HCT116 (cell line): ENCODE results near the gene DIP2C. TPM values are rescaled to one million over a fixed set of nuclear protein-coding genes. Genes with fewer than 3 reads are reported as not detected.
"Not testable (repeated sequence)": the region's sequence is repeated elsewhere in the genome, so short reads cannot be mapped to it uniquely, and the experiment has no call there.

Source experiments
- ATAC-seq: fragments of 200-7000 bp; cut with Tn5 transposase; 2 replicates; pipeline ENCODE4 v1.9.1; 2020; ENCODE audit warnings: mild to moderate bottlenecking, moderate library complexity
- BruUV-seq: library from RNA; stranded (reverse); fragments of 400-500 nt; replicated peaks from 2 replicates; lab custom pipeline; 2021; lab: Mats Ljungman, UMichigan
- CTCF ChIA-PET: fragments of 300-600 bp; sonication (Branson Sonifier 250); formaldehyde crosslinking; loops from one replicate; lab custom pipeline; 2021; ENCODE audit warnings: antibody characterized with exemption; lab: Charles Lee
- POLR2A ChIA-PET: fragments of 300-600, 350-600 bp; sonication (Branson Sonifier 250); formaldehyde crosslinking; loops from one replicate; lab custom pipeline; 2021; ENCODE audit warnings: antibody characterized with exemption; lab: Charles Lee
- RAD21 ChIA-PET, 2 experiments: fragments of 300-600 bp; sonication (Branson Sonifier 250); formaldehyde crosslinking; loops; one replicate each; lab custom pipeline; 2023; ENCODE audit warnings: low total read pairs in 2 of 2; ENCODE audit not compliant: uncharacterized antibody in 2 of 2, unreplicated experiment in 2 of 2, low non-redundant PET in 1 of 2; lab: Charles Lee
- DNase-seq: peaks from one replicate; pipeline ENCODE4 v3.0.0-alpha.2; 2010; ENCODE audit warnings: low read depth, low spot score
- H2AFZ ChIP-seq: fragments of 200-600 bp; shearing (Covaris generic), sonication (generic); 2 replicates; pipeline ENCODE4 v1.6.1; 2017; ENCODE audit warnings: low read depth, mixed run types, mixed read lengths, antibody characterized with exemption, low read length; ENCODE audit not compliant: poor library complexity, severe bottlenecking
- H3K27ac ChIP-seq: 2 replicates; pipeline ENCODE4 v1.5.1; 2012; ENCODE audit warnings: low read depth, low read length
- H3K27me3 ChIP-seq: fragments of 200-600 bp; sonication (generic); 2 replicates; pipeline ENCODE4 v1.6.1; 2016; ENCODE audit warnings: mixed run types, low read length, mixed read lengths; ENCODE audit not compliant: insufficient read depth
- H3K36me3 ChIP-seq, 2 experiments: fragments of 200-500 bp in 1 of 2; fragments of 200-600 bp in 1 of 2; sonication (Bioruptor generic) in 1 of 2; sonication (generic) in 1 of 2; 2 replicates each; pipeline versions ENCODE4 v1.5.1 to v1.6.1; 2014 to 2016; ENCODE audit warnings: low read length in 2 of 2, inconsistent platforms in 1 of 2, mixed read lengths in 1 of 2, mixed run types in 1 of 2; ENCODE audit not compliant: insufficient read depth in 2 of 2, control insufficient read depth in 1 of 2
- H3K4me1 ChIP-seq, 2 experiments: fragments of 200-600 bp in 1 of 2; sonication (generic) in 1 of 2; 2 replicates each; pipeline versions ENCODE4 v1.5.1 to v1.6.1; 2012 to 2017; ENCODE audit warnings: low read length in 2 of 2, inconsistent platforms in 1 of 2, mild to moderate bottlenecking in 1 of 2, mixed read lengths in 1 of 2, mixed run types in 1 of 2, moderate library complexity in 1 of 2; ENCODE audit not compliant: insufficient read depth in 2 of 2, control insufficient read depth in 1 of 2
- H3K4me2 ChIP-seq: fragments of 200-600 bp; sonication (generic); 2 replicates; pipeline ENCODE4 v1.6.1; 2017; ENCODE audit warnings: mixed run types, low read length, mixed read lengths
- H3K4me3 ChIP-seq, 2 experiments: fragments of 200-600 bp in 1 of 2; sonication (generic) in 1 of 2; replicated peaks in 1 of 2; 2 replicates each; pipeline ENCODE4 v1.5.1; 2011 to 2016; ENCODE audit warnings: low read length in 2 of 2, control low read depth in 1 of 2, low read depth in 1 of 2, mild to moderate bottlenecking in 1 of 2, mixed read lengths in 1 of 2, mixed run types in 1 of 2
- H3K79me2 ChIP-seq: fragments of 200-600 bp; sonication (generic); 2 replicates; pipeline ENCODE4 v1.6.1; 2017; ENCODE audit warnings: mild to moderate bottlenecking, mixed run types, low read length, moderate library complexity, mixed read lengths; ENCODE audit not compliant: insufficient read depth
- H3K9ac ChIP-seq: fragments of 200-600 bp; sonication (generic); 2 replicates; pipeline ENCODE4 v1.6.1; 2016; ENCODE audit warnings: low read length, mixed read lengths
- H3K9me2 ChIP-seq: fragments of 200-600 bp; sonication (generic), shearing (Covaris generic); 2 replicates; pipeline ENCODE4 v1.6.1; 2017; ENCODE audit warnings: mixed run types, mild to moderate bottlenecking, moderate library complexity; ENCODE audit not compliant: insufficient read depth
- H3K9me3 ChIP-seq, 2 experiments: fragments of 200-500 bp in 1 of 2; fragments of 200-600 bp in 1 of 2; sonication (Bioruptor generic) in 1 of 2; sonication (generic) in 1 of 2; 2 replicates each; pipeline ENCODE4 v1.6.1; 2014 to 2017; ENCODE audit warnings: low read length in 2 of 2, mixed read lengths in 2 of 2, inconsistent platforms in 1 of 2, low read depth in 1 of 2, mild to moderate bottlenecking in 1 of 2, mixed run types in 1 of 2, moderate library complexity in 1 of 2; ENCODE audit not compliant: control insufficient read depth in 1 of 2, insufficient read depth in 1 of 2
- H4K20me1 ChIP-seq: fragments of 200-600 bp; sonication (generic), shearing (Covaris generic); 2 replicates; pipeline ENCODE4 v1.6.1; 2017; ENCODE audit warnings: mixed run types, mild to moderate bottlenecking, moderate library complexity; ENCODE audit not compliant: insufficient read depth
- CEBPB ChIP-seq: IDR thresholded peaks from 2 replicates; pipeline ENCODE4 v1.6.1; 2012; ENCODE audit warnings: low read depth
- ELF1 ChIP-seq: IDR thresholded peaks from 2 replicates; pipeline ENCODE4 v1.6.1; 2012; ENCODE audit warnings: low read depth, borderline replicate concordance
- EZH2 ChIP-seq: fragments of 200-600 bp; sonication (generic); IDR thresholded peaks from 2 replicates; pipeline ENCODE4 v1.6.1; 2017; ENCODE audit warnings: antibody characterized with exemption, mixed run types
- EZH2phosphoT487 ChIP-seq: fragments of 200-600 bp; IDR thresholded peaks from 2 replicates; pipeline ENCODE4 v1.6.1; 2018; ENCODE audit warnings: antibody characterized with exemption, borderline replicate concordance
- FOSL1 ChIP-seq: IDR thresholded peaks from 2 replicates; pipeline ENCODE4 v1.6.1; 2012; ENCODE audit warnings: low read depth
- POLR2A ChIP-seq: IDR thresholded peaks from 2 replicates; pipeline ENCODE4 v1.7.0; 2011; ENCODE audit warnings: borderline replicate concordance; ENCODE audit not compliant: insufficient read depth, insufficient read length; ENCODE audit errors: extremely low read depth
- POLR2AphosphoS5 ChIP-seq: IDR thresholded peaks from 2 replicates; pipeline ENCODE4 v1.6.1; 2011; ENCODE audit warnings: mild to moderate bottlenecking, low read depth, low read length, moderate library complexity
- RAD21 ChIP-seq: IDR thresholded peaks from 2 replicates; pipeline ENCODE4 v1.6.1; 2012; ENCODE audit warnings: low read depth, mild to moderate bottlenecking
- SP1 ChIP-seq: IDR thresholded peaks from 2 replicates; pipeline ENCODE4 v1.6.1; 2012; ENCODE audit warnings: low read depth
- TCF7L2 ChIP-seq: IDR thresholded peaks from 2 replicates; pipeline ENCODE4 v1.7.0; 2011; ENCODE audit warnings: borderline replicate concordance, inconsistent platforms; ENCODE audit not compliant: insufficient read depth, insufficient read length; ENCODE audit errors: extremely low read depth
- YY1 ChIP-seq: IDR thresholded peaks from 2 replicates; pipeline ENCODE4 v1.6.1; 2011; ENCODE audit warnings: low read length, low read depth, moderate library complexity, mild to moderate bottlenecking; ENCODE audit not compliant: insufficient replicate concordance; ENCODE audit errors: extremely low read depth
- ZFX ChIP-seq: fragments of 450-650 bp; IDR thresholded peaks from 2 replicates; pipeline ENCODE4 v1.6.1; 2017
- intact Hi-C: fragments of 100-400 bp; cut with micrococcal nuclease; formaldehyde crosslinking; loops from 2 replicates; pipeline ENCODE4 v1.10.0; 2022
- total RNA-seq: library from RNA; stranded (reverse); gene quantifications from one replicate; pipeline ENCODE4 v1.2.1, GENCODE V29; 2021; ENCODE audit not compliant: unreplicated experiment
- TF ChIP-seq, protein P1 (sequence below): IDR thresholded peaks from 2 replicates; pipeline ENCODE4 v1.6.1; 2012; ENCODE audit warnings: low read depth

DIP2C gene
- total RNA-seq, 1 experiment from 2014 or later = 15.4 TPM

DNA sequence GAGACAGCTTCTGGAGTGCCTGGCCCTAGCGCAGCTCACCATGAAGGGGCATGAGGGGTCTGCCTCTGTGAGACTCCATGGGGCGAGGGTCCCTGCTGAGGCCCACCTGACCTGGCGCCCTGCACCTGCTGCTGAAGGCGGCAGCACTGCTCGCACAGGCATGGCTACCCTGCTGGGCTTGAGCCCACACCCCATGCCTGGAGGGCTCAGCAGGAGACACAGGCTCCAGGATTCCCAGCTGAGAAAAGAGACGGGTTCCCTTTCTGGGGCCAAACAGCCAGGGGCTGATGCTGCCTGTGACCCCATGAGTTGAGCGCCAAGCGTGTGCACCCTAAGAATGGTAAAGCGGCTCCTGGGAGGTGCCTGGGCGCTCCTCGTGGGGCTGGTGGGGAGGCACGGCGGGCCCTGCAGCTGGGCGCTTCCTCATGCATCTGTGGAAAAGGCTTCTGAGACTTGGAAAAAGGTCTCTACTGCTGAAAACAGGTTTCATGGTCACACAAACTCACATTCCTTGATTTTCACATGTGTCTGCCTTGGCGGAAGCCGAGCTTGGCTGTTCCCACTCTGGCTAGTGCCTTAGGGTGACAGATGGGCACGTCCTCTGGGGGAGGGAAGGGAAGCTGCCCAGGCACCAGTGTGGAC, 320.8 kb downstream of the DIP2C start:
- CTCF ChIA-PET = no interaction called here

DNA sequence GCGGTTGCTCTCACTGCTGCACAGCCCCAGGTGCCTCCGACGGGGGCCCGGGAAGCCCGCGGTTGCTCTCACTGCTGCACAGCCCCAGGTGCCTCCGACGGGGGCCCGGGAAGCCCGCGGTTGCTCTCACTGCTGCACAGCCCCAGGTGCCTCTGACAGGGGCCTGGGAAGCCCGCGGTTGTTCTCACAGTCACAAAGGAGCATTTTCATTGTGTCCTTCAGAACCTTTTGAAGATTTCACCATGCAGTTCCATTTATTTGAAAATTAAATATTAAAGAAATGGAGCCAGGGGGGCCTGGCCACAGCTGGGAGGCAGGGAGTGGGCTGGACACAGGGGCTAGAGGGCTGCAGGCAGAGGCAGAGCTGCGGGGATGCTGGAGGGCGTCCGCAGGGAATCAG, 321.4 kb downstream of the DIP2C start:
- H4K20me1 ChIP-seq, H3K9me3 ChIP-seq, ATAC-seq, H3K4me3 ChIP-seq, RAD21 ChIA-PET, BruUV-seq, intact Hi-C loops, H2AFZ ChIP-seq, H3K4me1 ChIP-seq, H3K36me3 ChIP-seq, CTCF ChIA-PET, H3K79me2 ChIP-seq, H3K27ac ChIP-seq, DNase-seq, H3K9me2 ChIP-seq, H3K4me2 ChIP-seq, H3K9ac ChIP-seq, H3K27me3 ChIP-seq, POLR2A ChIA-PET: not testable (repeated sequence)

More for the DNA sequence above, 320.8 kb downstream of the DIP2C start:
- H3K9me3 ChIP-seq = no peaks in the 10 kb centered on the region
- H3K4me3 ChIP-seq = no peak overlapping the region
- H2AFZ ChIP-seq = no peak overlapping the region
- RAD21 ChIA-PET = no interaction called here
- no peaks in the 10 kb centered on the region for H3K79me2 ChIP-seq
- peaks cover 0 to 4% of the 10 kb centered on the region in 2 experiments; a peak in 1 of 4 replicates for H3K36me3 ChIP-seq
- H3K4me1 ChIP-seq = peaks cover 0 to 3% of the 10 kb centered on the region in 2 experiments; a peak in 1 of 4 replicates
- no peak overlapping the region for H3K9ac ChIP-seq
- no peaks in the 10 kb centered on the region for H3K9me2 ChIP-seq
- no TSS peak for BruUV-seq
- no peak overlapping the region for H3K4me2 ChIP-seq
- no peaks in the 10 kb centered on the region for H3K27me3 ChIP-seq
- TF ChIP-seq ELF1 (no peak), ZFX (no peak), CEBPB (no peak), SP1 (no peak), POLR2AphosphoS5 (no peak), FOSL1 (no peak), YY1 (no peak), TCF7L2 (no peak), EZH2 (no peak), EZH2phosphoT487 (no peak), RAD21 (no peak), POLR2A (no peak)
- TF ChIP-seq, protein P1, sequence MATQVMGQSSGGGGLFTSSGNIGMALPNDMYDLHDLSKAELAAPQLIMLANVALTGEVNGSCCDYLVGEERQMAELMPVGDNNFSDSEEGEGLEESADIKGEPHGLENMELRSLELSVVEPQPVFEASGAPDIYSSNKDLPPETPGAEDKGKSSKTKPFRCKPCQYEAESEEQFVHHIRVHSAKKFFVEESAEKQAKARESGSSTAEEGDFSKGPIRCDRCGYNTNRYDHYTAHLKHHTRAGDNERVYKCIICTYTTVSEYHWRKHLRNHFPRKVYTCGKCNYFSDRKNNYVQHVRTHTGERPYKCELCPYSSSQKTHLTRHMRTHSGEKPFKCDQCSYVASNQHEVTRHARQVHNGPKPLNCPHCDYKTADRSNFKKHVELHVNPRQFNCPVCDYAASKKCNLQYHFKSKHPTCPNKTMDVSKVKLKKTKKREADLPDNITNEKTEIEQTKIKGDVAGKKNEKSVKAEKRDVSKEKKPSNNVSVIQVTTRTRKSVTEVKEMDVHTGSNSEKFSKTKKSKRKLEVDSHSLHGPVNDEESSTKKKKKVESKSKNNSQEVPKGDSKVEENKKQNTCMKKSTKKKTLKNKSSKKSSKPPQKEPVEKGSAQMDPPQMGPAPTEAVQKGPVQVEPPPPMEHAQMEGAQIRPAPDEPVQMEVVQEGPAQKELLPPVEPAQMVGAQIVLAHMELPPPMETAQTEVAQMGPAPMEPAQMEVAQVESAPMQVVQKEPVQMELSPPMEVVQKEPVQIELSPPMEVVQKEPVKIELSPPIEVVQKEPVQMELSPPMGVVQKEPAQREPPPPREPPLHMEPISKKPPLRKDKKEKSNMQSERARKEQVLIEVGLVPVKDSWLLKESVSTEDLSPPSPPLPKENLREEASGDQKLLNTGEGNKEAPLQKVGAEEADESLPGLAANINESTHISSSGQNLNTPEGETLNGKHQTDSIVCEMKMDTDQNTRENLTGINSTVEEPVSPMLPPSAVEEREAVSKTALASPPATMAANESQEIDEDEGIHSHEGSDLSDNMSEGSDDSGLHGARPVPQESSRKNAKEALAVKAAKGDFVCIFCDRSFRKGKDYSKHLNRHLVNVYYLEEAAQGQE = no peak
- ATAC-seq = no peak
- DNase-seq = no peak
- POLR2A ChIA-PET = no interaction called here
- intact Hi-C loops = no loop called here
- no peaks in the 10 kb centered on the region for H4K20me1 ChIP-seq
- H3K27ac ChIP-seq = no peak overlapping the region
